HS-27A (cell line): ENCODE data around the gene UBE3D.
"Not testable (repeated sequence)": the region's sequence is repeated elsewhere in the genome, so short reads cannot be mapped to it uniquely, and the experiment has no call there.

Experiments
- DNase-seq: peaks from one replicate; pipeline ENCODE4 v3.0.0-alpha.2; 2012; ENCODE audit warnings: low read depth, missing footprints

The UBE3D gene

DNA sequence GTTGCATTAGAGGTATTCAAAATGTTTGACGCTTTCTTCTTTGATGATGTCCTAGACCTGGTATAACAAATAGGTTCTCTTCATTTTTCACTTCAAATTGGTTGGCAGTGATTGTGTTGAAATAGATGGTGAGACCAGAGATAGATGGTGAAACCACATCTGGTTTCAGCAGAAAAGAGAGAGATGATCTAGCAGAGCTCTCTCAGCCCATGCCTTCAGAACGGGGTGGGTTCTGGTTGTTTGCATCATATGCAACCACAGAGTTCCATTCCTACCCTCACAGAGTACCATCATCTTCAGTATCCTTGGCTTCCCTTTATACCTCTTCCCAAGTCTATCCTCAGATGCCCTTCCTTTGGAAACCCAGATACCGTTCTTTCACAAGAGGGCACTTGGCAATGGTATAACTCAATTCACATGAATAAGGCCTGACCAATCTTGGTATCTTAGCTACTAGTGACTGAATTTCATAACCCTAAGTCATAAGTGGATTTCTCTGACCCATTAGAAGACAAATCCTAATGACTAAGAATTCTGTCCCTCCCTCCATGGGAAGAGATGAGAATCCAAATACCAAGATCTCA lies 93.7 kb downstream of the UBE3D start:
- no peak for DNase-seq

DNA sequence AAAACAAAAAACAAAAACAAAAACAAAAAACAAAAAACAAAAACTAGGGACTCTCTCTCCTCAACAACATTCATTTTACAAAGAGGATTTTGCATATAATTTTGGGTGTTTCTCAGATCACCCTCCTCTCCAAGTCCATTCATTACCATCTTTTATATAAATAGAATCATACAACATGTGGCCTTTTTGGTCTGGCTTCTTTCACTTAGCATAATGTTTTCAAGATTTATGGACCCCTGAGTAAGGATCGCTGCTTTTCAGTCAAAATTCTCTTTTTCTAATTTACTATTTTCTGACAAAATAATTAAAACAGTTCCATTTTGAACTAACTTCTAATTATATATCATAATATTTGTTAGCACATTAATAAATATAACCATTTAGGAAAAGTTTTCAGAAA lies 94.8 kb downstream of the UBE3D start:
- DNase-seq, result no peak

DNA sequence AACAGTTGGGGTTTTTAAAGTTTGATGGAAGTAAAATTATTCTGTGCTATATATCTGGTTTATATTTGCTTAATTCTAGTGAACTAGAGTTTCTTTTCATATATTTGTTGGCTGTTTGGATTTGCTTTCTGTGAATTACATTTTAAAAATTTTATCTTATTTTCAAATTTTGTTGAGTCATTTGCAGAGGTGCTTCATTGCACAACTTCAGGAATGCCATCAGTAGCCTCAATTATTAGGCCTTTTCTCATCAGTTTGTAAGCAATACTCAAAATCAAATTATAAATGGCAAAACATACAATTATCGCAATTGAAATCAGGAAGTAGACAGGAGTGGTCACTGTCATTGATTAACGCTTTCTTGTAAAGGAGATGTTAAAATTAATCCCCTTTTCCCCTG lies 96.9 kb downstream of the UBE3D start:
- no peak for DNase-seq

DNA sequence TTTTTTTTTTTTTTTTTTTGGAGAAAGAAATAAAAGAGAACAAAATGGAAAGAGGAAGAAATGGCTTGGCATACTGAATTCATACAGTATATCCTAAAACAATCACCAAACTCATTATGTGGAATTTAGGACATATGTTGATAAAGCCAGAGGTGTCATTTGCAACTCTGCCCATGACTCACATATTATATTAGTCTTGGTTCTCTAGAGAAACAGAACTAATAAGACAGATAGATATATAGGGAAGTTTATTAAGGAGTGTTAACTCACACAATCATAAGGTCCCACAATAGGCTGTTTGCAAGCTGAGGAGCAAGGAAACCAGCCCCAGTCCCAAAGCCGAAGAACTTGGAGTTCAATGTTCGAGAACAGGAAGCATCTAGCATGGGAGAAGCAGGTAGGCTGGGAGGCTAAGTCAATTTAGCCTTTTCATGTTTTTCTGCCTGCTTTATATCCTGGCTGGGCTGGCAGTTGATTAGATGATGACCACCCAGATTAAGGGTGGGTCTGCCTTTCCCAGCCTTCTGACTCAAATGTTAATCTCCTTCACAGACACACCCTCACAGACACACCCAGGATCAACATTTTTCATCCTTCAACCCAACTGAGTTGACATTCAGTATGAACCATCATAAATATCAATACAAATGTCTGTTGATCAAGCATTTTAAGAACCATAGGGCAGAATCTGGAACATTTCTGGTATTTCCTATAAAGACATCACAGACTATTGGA lies 102.3 kb downstream of the UBE3D start:
- DNase-seq, result no peak

DNA sequence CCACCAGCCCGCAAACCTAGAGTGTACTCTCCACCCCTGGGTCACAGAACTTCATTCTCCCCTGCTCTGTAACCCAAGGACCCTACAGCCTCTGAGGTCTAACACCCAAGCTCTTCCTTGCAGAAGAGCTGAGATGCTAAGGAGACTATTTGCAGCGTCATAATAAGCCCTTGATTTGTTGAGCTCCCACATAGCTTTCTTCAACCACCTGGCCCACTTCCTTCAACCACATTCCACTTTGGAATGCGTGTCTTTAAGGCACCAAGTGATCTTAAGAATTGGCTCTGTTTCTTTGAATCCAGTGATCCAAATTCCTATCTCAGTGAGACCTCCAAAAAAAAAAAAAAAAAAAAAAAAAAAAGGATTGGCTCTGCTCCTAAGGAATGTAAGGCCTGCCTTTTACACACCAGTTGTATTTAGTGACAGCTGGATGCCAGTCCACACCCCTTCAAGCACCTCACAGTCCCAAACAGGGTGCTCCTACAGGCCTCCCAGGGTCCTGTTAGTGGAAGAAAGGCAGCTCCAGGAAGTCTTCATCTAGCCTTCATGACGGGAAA lies 106.2 kb downstream of the UBE3D start:
- peak; percentile 58 for DNase-seq

DNA sequence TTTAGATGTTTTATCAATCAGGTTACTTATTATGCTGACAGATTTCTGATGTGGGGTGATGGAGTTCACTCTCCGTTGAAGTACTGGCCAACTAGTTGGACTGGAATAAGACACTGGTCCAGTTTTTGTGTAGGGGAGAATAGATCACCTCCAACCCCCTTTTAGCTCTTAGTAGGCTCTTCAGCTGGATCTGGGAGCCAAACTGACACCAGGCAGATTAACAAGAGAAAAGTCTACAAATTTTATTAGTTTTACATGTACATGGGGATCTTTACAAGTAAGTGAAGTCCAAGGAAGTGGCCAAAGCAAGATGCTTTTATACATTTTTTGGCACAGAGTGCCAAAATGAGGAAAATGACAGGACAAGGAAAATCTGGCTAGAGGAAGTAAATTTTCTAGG lies 107.1 kb downstream of the UBE3D start:
- DNase-seq, result no peak

DNA sequence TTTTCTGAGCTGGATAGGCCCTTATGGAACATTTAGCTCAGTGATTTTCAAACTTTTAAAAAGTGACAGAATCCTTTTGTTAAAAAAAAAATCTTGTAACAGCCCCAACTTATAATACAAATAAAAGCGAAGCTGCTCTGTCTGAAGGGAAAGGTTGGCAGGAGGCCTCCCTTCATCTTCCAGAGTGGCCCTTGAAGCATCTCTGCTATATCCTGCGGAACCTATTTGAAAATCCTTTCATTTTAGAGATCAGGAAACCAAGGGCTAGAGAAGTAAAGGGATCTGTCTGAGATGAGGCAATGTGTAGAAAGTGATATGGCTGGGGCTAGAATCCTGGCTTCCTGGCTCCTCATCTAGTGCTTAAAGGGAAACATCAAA lies 107.8 kb downstream of the UBE3D start:
- no peak for DNase-seq

DNA sequence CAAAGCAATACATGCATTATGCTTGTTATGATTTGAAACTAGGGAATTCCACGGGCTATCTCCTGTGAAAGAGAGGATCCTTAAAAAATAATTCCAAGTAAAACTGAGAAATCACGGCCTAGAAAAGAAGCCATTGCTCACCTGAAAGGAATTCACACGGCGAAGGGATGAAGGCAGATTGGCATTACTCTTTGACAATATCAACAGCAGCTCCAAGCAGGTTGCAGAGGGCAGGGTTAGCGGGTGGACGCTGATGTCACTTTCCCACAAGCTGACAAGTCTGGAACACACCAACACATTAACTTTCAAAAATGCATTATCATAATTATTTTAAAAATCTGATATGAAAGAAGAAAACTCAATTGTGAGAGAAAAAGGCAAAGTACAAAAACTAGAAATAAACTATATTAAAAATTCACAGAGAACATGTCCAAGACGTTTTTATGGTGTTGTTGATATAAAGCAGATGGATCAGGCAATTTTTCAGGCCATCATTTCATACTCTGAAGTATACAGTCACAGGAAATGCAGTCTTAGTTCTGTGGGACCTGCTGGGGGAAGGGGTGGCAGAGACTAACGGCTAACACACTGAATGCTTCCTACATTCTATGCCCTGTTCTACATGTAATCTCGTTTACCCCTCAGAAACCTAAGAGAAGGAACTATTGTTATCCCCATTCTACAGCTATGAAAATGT lies 108.3 kb downstream of the UBE3D start:
- DNase-seq, result no peak

DNA sequence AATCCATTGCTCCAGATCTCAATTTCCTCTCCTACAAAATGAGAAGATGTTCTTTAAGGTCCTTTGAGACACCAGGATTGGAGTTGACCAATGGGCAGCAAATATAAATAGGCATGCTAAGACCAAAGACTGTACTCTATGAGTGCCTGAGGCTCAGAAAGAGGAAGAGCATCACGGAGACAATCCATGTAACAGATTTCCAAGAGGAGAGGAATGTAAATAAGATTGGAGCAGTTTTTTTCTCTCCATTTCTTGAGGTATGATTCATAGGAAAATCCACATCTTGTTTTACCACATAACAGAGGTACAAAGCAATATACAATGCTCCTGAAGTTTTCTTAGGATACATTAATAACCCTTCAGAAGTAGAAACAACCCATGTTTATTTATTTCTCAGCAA lies 109.8 kb downstream of the UBE3D start:
- DNase-seq, result no peak

DNA sequence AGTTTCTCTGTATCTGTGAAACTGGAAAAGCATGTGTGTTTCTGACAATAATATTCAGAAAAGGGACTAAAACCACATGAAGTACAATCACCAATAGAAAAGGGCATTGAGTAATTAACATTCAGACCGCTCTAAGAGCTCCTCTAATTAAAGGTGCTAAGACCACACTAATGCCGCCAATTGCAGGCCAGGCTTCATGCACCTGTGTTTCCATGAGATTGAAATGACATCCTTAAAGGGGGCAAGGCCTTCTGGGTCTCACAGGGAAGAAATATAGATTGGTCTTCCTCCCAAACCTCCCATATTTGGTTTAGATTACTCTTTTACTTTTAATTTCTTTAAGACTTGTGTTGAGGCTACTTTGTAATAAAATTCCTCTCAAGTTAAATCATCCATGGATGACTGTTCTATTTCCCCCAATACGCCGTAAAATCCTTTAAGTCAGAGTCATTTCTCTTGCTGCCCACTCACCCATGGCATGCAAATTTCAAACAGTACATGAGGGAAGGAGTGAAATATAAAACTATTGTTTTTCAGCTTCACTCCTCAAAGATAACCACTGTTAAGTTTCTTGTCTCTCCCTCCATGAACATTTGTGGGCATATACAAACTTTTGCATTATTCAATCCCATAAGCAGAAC lies 110.6 kb downstream of the UBE3D start:
- DNase-seq, result no peak

DNA sequence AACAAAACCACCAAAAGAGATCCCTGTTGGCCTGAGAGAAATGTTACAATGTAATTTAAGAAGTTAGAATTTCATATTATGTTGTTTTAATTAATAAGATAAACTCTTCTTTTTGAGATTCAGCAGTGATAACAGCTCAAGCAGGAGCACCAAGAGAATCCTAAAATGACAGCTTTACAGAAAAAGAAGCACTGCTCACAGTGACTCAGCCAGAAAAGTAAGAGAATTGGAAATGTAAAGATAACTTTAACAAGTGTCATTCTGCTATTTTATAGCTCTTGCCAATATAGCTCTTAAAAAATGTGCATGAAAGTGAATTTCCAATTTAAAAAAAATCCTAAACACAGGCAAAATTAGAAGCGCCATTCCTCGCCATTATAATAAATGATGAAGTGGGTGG lies 111.3 kb downstream of the UBE3D start:
- no peak for DNase-seq

DNA sequence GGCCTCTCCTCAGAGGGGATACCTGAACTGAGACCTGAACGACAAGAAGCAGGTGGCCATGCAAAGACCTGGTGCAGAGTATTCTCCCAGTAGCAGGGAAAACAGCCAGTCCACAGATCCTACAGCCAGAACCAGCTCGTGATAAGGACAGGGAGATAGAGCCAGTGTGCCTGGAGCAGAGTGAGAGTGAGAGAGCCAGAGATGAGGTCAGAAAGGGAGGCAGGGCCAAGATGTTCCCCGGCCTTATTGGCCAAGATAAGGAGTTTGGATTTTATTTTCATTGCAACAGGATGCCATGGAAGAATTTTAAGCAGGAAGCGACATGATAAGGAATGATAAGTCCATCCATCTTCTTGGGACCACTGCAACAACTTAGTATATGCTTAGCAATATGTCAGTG lies 111.8 kb downstream of the UBE3D start:
- no peak for DNase-seq

DNA sequence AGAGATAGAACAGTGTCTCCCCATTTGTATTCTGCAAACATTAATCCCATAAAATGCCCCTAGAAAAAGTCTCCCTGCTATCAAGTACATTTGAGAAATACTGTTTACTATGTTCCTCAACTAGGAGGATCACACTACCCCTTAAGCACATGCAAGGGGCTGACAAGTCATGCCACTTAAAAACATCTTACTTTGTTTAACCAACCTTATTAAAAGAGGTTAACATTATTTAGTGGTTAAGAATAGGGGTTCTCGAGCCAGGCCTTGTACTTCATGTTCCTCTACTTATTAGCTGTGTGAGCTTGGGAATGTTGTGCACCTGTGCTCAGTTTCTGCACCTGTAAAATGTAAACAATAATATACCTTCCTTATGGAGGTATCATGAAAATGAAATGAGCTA lies 113.7 kb downstream of the UBE3D start:
- no peak for DNase-seq

DNA sequence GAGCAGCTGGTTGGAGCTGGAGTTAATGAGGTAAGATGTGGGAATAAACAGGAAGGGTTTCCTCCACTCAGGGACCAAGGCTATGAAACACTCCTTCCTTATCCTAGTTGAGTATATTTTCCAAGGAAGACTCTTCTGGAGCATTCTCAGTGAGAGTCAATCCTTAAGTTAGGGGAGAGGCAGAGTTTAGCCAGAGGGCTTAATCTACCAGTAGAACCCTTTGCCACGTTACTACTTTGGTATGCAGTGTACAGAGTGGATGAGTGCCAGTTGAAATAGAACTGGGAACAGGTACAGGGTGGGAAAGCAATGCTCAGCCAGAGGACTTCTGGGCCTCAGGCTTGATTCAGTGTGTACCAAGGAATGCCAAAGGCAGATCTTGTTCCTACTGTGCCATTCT lies 114.3 kb downstream of the UBE3D start:
- DNase-seq, result no peak

DNA sequence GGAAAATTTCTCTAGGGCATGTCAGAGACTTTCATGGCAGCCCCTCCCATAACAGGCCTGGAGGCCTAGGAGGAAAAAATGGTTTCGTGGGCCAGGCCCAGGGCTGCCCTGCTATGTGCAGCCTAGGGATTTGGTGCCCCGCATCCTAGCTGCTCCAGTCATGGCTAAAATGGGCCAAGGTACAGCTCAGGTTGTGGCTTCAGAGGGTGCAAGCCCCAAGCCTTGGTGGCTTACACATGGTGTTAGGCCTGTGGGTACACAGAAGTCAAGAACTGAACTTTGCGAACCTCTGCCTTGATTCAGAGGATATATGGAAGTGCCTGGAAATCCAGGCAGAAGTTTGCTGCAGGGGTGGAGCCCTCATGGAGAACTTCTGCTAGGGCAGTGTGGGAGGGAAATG lies 134.7 kb downstream of the UBE3D start:
- not testable (repeated sequence) for DNase-seq

DNA sequence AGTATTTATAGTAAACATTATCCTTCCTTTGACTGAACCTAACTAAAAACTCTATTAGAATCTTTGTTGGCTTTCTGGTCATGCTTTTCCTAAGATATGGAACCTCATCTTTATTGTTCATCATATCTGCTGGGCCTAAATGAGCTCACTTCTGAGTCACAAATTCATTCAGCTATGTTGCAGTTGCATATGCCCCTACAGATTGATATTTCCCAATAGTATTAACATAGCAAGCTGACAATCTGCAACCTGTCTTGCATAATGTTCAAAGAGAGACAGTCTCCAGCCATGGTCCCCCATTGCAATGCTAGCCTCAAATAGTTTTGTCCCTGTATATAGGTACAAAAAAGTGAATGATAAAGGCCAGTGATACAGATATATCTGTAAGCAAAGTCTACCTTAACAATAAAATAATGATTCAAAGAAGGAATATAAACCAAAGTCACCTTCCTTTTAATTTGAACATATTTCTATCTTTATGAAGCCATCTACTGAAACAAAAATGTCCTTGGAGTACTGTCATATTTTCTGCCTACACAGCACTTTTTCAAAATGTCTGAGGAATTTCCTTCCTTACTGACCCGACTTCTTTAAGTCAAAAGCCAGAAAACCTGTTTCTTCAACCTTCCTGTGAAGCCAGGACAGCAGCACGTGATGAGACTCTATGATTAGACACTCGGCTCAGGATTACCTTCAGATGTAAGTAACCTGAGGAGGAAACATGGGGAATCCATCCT lies 140.7 kb downstream of the UBE3D start:
- DNase-seq, result no peak

DNA sequence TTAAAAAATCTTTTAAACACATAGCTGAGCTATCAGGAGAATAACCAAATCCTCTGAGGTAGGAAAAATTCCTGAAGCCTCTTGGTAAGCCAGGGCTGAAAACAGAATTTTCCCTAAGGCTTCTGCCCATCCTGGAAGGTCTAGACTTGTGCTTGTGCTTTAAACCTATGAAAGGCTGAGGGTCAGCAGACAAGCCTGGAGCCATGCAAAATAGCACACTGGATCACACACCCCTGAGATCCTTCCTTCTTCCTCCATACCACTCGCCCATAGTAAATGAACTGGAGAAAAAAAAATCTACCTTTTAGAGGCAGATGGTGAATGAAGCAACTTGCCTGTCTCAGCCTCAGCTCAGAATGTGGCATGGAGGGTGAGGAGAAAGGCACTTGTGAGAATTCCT lies 144.4 kb downstream of the UBE3D start:
- DNase-seq, result no peak

DNA sequence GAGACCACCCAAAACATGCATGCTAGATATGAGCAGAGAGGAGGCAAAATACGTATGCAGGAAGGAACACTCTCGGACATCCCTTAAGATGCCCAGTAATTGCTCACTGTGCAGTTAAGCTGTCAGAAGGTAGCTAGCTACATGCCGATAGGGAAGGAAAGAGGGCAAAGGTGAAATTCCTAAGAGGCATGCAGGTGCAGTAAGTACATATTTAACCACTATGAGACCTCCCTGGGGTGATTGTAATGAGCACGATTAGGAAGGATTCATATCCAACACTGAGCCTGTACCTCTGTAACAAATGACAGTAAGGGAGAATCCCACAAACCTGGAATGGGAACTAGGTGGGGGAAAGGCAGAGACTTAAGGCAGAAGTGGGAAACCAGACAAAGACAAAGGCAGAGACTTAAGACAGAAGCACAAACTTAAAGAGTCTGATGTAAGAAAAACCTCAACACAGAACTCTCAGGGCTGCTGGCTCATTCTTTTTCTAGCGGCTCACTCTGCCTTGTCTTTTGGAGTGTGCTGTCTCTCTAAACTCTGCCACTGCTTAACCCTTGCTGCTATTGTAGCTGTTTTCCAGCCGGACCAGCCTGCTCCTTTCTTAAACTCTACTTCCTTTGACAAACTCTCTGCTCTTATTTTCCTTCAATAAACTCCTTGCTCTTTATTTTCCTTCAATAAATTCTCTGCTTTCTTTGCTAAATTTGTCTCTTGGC lies 148.1 kb downstream of the UBE3D start:
- no peak for DNase-seq

DNA sequence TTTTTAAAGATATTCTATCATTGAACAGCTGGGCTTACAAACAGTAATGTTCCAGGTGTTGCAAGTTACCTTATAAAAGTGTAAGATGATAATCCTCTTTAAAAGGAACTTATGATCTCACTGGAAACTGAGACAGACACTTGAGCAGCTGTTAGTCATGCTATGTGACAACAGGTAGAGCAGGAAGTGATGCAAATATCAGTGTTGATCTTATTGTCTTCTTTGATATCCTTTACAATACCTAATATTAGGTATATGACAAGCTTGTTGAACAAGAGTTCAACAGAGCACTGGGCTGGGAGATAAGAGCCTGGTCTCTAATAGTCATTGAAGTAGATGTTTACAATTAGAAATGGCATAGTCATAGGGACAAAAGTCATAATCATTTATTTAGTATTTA lies 150.0 kb downstream of the UBE3D start:
- DNase-seq, result no peak

DNA sequence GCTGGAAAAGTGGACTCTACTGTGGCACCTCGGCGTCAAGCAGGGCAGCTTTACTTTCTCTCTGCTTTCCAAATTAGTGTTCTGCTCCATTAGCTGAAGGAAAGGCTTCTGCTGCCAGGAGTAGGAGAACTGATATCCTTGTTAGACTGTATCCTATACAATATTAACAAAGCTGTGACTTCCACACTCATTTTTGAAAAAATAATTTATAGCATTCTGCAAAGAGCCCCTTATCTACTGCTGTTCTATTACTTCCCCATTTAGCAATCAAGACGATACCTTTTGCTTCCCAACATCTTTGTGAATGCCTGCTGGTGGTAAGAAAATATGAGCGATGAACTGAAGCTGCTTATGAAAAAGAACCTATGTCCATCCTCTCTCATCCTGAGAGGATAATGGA lies 151.1 kb downstream of the UBE3D start:
- DNase-seq, result no peak

DNA sequence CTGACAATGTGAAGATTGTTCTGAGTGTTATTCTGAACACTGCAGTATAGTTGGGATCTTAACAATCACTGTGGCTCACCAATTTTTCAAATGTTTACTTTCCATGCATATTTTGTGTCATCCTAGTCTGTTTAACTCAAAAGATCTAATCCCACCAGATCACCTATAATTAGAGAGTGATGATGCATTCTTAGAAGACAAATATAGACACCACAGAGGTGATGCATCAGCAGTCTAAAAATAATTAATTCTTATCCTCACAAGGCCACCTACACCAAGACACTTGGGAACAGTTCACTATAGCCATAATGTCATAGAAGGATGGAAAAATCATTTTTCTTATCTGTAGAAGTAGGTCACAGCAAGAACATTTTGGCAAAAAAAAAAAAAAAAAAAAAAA lies 154.8 kb downstream of the UBE3D start:
- DNase-seq, result no peak
